ENCODE results near the gene PVALEF.
A peak's percentile ranks its signal among the peaks of the same experiment; 100 is the strongest.
"Not testable (repeated sequence)": the region's sequence is repeated elsewhere in the genome, so short reads cannot be mapped to it uniquely, and the experiment has no call there.

PVALEF gene

DNA sequence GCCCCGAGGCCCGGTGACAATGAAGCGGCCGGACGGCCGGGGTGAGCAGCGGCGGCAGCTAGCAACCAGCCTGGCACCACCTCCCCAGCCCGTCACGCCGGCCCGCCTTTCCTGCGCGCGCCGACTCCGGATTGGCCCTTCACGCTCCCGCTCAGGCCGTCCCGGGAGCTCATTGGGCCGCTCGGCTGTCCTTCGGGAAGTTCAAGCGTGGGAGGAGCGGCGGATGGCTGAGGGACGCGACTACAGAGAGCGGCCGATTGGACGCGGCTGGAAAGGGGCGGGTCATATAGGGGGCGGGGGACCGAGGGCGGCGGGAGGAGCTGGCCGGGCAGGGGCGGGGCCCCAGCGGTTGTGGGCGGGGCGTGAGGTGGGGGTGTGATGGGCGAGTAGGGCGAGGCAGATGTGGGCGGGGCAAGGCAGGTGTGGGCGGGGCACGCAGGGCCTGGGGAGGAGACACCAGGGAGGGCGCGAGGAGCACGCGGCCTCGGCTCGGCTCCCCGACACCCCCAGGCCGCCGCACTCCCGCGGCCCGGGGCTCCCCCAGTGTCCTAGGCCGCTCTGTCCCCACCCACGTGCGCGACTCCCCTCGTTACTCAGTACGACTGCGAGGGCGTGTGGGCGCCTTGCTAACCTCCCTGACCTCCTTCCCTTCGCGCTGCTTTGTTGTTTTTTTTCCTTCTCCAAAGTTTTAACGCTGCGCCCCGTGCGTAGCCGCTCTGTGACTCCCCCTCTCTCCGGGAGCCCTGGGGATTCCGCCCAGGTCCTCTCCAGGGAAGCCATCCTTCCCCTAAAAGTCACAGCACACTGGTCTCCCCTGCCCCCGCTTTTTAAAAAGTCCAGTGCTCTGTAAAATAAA lies 57.8 kb downstream of the PVALEF start, which contains the start of gene CEP131:
TSS of gene CEP131 (minus strand) at position 60 of the 856 bp plus-strand sequence. CDS start 2,909 bp downstream, outside the sequence.
- TF ChIP-seq SUZ12 (IDR thresholded peaks at IDR 0.05; ENCODE audit: extremely low read depth, insufficient read depth, insufficient read length) (no peak), YY1 (IDR thresholded peaks at IDR 0.05; ENCODE audit: insufficient read depth, insufficient read length) (no peak), ZNF274 (IDR thresholded peaks at IDR 0.05; ENCODE audit: low read depth, low read length) (no peak)
- peak; percentile 95 for DNase-seq (ENCODE audit: low read depth, low spot score)

DNA sequence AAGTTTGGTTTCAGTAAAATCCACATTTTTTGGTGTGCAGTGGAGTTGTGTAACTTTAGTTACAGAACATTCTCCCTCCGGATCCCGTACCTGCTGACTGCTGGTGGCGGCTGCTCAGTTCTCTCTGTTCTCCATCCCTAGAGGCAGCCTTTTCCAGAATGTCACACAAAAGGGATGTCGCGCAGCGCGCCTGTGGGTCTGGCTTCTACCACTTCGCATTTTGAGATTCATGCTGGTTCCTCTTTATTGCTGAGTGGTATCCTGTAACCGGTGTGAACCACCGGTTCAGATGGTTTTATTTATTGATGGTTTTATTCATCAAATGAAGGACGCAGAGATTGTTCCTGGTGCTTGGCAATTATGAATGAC lies 58.4 kb downstream of the PVALEF start:
- Histone ChIP-seq H3K9me3 (ENCODE audit: insufficient read depth, low read length) (peaks cover 7% of the 10 kb centered on the region), H3K36me3 (ENCODE audit: insufficient read depth, insufficient read length, low read length) (peaks cover 17% of the 10 kb centered on the region), H3K9ac (ENCODE audit: insufficient read length, low read depth) (peak overlapping the region; percentile 91), H3K4me3 (ENCODE audit: insufficient read length, low read depth) (peak overlapping the region; percentile 61), H3K27me3 (ENCODE audit: insufficient read depth, insufficient read length) (no peaks in the 10 kb centered on the region), H3K4me1 (ENCODE audit: insufficient read depth, insufficient read length) (peaks cover 12% of the 10 kb centered on the region)
- TF ChIP-seq YY1 (IDR thresholded peaks at IDR 0.05; ENCODE audit: insufficient read depth, insufficient read length) (no peak), ZNF274 (IDR thresholded peaks at IDR 0.05; ENCODE audit: low read depth, low read length) (no peak)
- DNase-seq (ENCODE audit: low read depth, low spot score): no peak

More for the DNA sequence above, 57.8 kb downstream of the PVALEF start, which contains the start of gene CEP131:
- Histone ChIP-seq H3K9ac (ENCODE audit: insufficient read length, low read depth) (peak within 1 kb of the TSS; percentile 92), H3K4me3 (ENCODE audit: insufficient read length, low read depth) (peak within 1 kb of the TSS; percentile 82), H3K27me3 (ENCODE audit: insufficient read depth, insufficient read length) (no peaks in the 10 kb centered on the region), H3K36me3 (ENCODE audit: insufficient read depth, insufficient read length, low read length) (peaks cover 11% of the 10 kb centered on the region), H3K9me3 (ENCODE audit: insufficient read depth, low read length) (peaks cover 7% of the 10 kb centered on the region), H3K4me1 (ENCODE audit: insufficient read depth, insufficient read length) (peaks cover 16% of the 10 kb centered on the region)

DNA sequence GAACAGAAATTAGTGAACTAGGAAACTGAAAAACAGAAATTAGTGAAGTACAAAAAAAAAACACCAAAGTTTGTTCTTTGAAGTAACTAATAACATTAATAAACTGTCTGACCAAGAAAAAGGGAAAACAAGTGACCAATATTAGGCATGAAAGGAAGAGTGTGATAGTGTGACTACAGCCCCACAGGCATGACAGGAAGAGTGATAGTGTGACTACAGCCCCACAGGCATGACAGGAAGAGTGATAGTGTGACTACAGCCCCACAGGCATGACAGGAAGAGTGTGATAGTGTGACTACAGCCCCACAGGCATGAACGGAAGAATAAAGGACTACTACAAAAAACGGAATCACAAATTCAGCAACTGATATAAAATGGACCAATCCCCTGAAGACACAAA lies 62.3 kb downstream of the PVALEF start:
- not testable (repeated sequence) for H3K9ac ChIP-seq (ENCODE audit: insufficient read length, low read depth); DNase-seq (ENCODE audit: low read depth, low spot score); H3K9me3 ChIP-seq (ENCODE audit: insufficient read depth, low read length); H3K27me3 ChIP-seq (ENCODE audit: insufficient read depth, insufficient read length); H3K4me1 ChIP-seq (ENCODE audit: insufficient read depth, insufficient read length); H3K4me3 ChIP-seq (ENCODE audit: insufficient read length, low read depth)
- H3K36me3 ChIP-seq (ENCODE audit: insufficient read depth, insufficient read length, low read length): peaks cover 43% of the 10 kb centered on the region

- Histone ChIP-seq H3K4me3 (ENCODE audit: insufficient read length, low read depth) (no peak overlapping the region), H3K9ac (ENCODE audit: insufficient read length, low read depth) (no peak overlapping the region), H3K4me1 (ENCODE audit: insufficient read depth, insufficient read length) (no peaks in the 10 kb centered on the region), H3K27me3 (ENCODE audit: insufficient read depth, insufficient read length) (no peaks in the 10 kb centered on the region), H3K36me3 (ENCODE audit: insufficient read depth, insufficient read length, low read length) (peaks cover 50% of the 10 kb centered on the region), H3K9me3 (ENCODE audit: insufficient read depth, low read length) (peaks cover 7% of the 10 kb centered on the region)
- TF ChIP-seq ZNF274 (IDR thresholded peaks at IDR 0.05; ENCODE audit: low read depth, low read length) (no peak), YY1 (IDR thresholded peaks at IDR 0.05; ENCODE audit: insufficient read depth, insufficient read length) (no peak)
- DNase-seq (ENCODE audit: low read depth, low spot score): no peak
These were observed 63.1 kb downstream of the PVALEF start for GRCh38 chr17:81228420-81228819.

GRCh38 chr17:81228834-81229665 lies 63.7 kb downstream of the PVALEF start:
- H3K4me1 ChIP-seq (ENCODE audit: insufficient read depth, insufficient read length): no peaks in the 10 kb centered on the region
- H3K9ac ChIP-seq (ENCODE audit: insufficient read length, low read depth): no peak overlapping the region
- H3K36me3 ChIP-seq (ENCODE audit: insufficient read depth, insufficient read length, low read length): peaks cover 54% of the 10 kb centered on the region

DNA sequence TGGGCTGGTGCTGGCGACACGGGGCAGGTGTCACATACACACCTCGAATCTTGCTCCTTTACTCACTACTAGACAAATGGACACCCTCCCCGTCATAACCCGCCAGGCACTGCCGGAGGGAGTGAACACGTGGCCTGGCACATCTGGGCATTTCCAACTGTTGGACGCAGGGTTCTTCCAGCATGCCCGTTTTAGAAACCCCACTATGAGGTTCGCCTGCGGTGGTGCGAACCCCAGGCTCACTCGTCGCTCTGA lies 64.3 kb downstream of the PVALEF start:
- DNase-seq (ENCODE audit: low read depth, low spot score): no peak
- Histone ChIP-seq H3K27me3 (ENCODE audit: insufficient read depth, insufficient read length) (no peaks in the 10 kb centered on the region), H3K36me3 (ENCODE audit: insufficient read depth, insufficient read length, low read length) (peaks cover 54% of the 10 kb centered on the region)

More at GRCh38 chr17:81228834-81229665, 63.7 kb downstream of the PVALEF start:
- no peak for DNase-seq (ENCODE audit: low read depth, low spot score)
- Histone ChIP-seq H3K9me3 (ENCODE audit: insufficient read depth, low read length) (peaks cover 7% of the 10 kb centered on the region), H3K27me3 (ENCODE audit: insufficient read depth, insufficient read length) (no peaks in the 10 kb centered on the region), H3K4me3 (ENCODE audit: insufficient read length, low read depth) (no peak overlapping the region)
- no peak for TF ChIP-seq ZNF274 (IDR thresholded peaks at IDR 0.05; ENCODE audit: low read depth, low read length)
- no peak for TF ChIP-seq SUZ12 (IDR thresholded peaks at IDR 0.05; ENCODE audit: extremely low read depth, insufficient read depth, insufficient read length)
- TF ChIP-seq YY1 (IDR thresholded peaks at IDR 0.05; ENCODE audit: insufficient read depth, insufficient read length): no peak

DNA sequence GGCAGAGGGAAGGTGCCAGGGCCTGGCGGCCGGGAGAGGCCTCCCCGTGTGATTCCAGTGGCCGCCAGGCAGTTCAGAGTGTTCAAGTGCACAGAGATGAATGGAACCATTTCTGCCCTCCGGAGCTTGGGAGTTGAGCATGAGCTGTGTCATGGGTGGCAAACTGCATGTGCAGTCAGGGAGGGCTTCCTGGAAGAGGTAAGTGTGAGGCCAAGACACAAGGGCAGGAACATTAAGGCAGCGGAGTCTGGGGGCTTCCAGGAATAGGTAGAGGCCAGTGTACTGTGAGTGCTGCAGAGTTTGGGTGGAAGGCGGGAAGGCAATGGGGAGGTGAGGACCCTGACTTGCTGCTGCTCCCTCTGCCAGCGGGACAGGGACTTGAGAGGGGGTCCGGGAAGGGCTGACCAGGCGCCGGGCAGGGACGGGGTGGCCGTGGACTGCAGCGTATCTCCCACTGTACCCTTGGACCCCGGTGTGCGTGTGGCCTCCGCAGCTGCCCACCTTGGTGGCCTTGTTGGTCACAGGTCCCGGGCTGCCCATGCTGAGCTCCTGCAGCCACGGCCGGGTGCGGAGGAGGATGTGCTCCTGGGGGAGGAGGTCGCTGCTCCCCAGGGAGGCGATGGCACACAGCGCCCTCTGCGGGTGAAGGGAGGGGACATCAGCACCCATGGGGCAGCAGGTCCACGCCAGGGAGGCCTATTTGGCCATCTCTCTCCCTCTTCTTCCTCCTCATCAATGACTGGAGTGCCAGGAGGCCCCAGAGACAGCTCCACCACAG lies 64.9 kb downstream of the PVALEF start:
- Histone ChIP-seq H3K27me3 (ENCODE audit: insufficient read depth, insufficient read length) (no peaks in the 10 kb centered on the region), H3K36me3 (ENCODE audit: insufficient read depth, insufficient read length, low read length) (peaks cover 55% of the 10 kb centered on the region), H3K4me1 (ENCODE audit: insufficient read depth, insufficient read length) (no peaks in the 10 kb centered on the region), H3K9ac (ENCODE audit: insufficient read length, low read depth) (no peak overlapping the region), H3K9me3 (ENCODE audit: insufficient read depth, low read length) (peaks cover 7% of the 10 kb centered on the region), H3K4me3 (ENCODE audit: insufficient read length, low read depth) (no peak overlapping the region)
- no peak for DNase-seq (ENCODE audit: low read depth, low spot score)
- TF ChIP-seq ZNF274 (IDR thresholded peaks at IDR 0.05; ENCODE audit: low read depth, low read length): no peak
- TF ChIP-seq SUZ12 (IDR thresholded peaks at IDR 0.05; ENCODE audit: extremely low read depth, insufficient read depth, insufficient read length): no peak
- TF ChIP-seq YY1 (IDR thresholded peaks at IDR 0.05; ENCODE audit: insufficient read depth, insufficient read length): no peak

More for the DNA sequence above, 64.3 kb downstream of the PVALEF start:
- no peak for TF ChIP-seq ZNF274 (IDR thresholded peaks at IDR 0.05; ENCODE audit: low read depth, low read length)
- TF ChIP-seq SUZ12 (IDR thresholded peaks at IDR 0.05; ENCODE audit: extremely low read depth, insufficient read depth, insufficient read length): no peak
- no peak for TF ChIP-seq YY1 (IDR thresholded peaks at IDR 0.05; ENCODE audit: insufficient read depth, insufficient read length)
- Histone ChIP-seq H3K9ac (ENCODE audit: insufficient read length, low read depth) (no peak overlapping the region), H3K4me1 (ENCODE audit: insufficient read depth, insufficient read length) (no peaks in the 10 kb centered on the region), H3K9me3 (ENCODE audit: insufficient read depth, low read length) (peaks cover 7% of the 10 kb centered on the region), H3K4me3 (ENCODE audit: insufficient read length, low read depth) (no peak overlapping the region)

Measured in NT2/D1 (cell line).